SK-N-MC (cell line): ENCODE measurements around the gene RPLP2.

Experiments used
- EZH2 ChIP-seq: fragments of 200-600 bp; sonication (generic); IDR thresholded peaks from one replicate; pipeline ENCODE4 v1.6.1; 2017; ENCODE audit warnings: antibody characterized with exemption
- POLR2AphosphoS5 ChIP-seq: IDR thresholded peaks from 2 replicates; pipeline ENCODE4 v1.6.1; 2012; ENCODE audit warnings: mild to moderate bottlenecking, low read depth, low read length, borderline replicate concordance

DNA sequence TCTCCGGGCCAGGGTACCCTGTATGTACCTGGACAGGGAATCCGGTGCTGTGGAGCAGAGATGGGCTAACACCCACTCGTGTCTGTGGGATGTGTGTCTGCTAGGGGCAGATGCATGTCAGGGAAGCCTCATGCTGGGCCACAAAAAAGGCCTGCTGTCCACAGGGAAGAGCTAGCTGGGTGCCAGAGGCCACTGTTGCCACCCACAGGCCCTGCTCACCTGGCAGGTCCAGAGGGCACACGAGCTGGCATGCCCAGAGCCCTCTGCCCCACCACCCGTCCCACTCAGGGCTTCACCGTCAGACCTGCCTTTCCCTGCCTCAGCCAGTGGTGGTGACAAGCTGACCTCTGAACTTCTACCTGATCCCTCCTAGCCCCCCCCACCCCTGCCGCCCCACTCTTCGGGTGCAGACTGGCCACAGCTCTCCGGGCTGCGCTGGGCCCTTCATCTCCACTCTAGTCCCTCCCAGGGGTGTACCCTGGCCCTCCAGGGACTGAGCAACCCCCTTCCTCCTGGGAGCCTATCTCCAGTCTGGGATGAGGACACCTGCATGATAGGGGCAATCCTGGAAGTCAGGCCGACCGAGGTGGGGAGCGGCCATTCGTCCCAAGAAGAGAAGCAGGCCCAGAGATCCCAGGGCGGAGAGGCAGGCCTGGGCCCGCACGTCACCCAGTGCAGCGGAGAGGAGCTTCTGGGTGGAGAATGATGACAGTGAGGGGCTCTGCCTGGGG is 13.0 kb upstream of the RPLP2 start:
- TF ChIP-seq EZH2 (no peak), POLR2AphosphoS5 (no peak; the same call in 1 of the 2 replicates)
